Activated CD4-positive, CD25-positive, alpha-beta regulatory T cell treated with anti-CD3 and anti-CD28 coated beads, Interleukin-2, amount 50 U/mL, for 16 hours (primary cell): ENCODE data around the gene SPRED1.

Source experiments
- DNase-seq: peaks from one replicate; pipeline ENCODE4 v3.0.0-alpha.2; 2020; ENCODE audit warnings: low read depth, low spot score

Gene SPRED1

GRCh38 chr15:38354315-38354929 is 101.8 kb downstream of the SPRED1 start:
- peak; percentile 10 for DNase-seq

GRCh38 chr15:38362355-38362754 is 109.7 kb downstream of the SPRED1 start:
- no peak for DNase-seq

DNA sequence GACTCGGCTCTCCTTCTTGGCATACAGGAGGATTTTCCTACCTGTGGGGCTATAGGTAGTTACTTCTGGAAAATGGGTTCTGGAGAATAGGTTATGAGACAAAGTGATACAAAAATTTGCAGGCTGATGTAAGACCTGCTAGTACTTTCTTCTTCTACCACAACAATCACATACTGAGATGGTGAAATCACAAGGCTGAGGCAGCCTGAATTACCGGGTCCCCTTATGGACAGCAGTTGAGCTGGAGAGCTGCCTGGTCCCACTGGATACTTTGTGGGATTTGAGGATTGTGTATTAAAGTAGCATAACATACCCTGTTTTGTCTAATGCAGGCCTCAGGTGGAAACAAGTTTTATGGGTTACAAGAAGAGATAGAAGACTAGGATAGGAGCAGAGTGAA is 114.8 kb downstream of the SPRED1 start:
- no peak for DNase-seq

DNA sequence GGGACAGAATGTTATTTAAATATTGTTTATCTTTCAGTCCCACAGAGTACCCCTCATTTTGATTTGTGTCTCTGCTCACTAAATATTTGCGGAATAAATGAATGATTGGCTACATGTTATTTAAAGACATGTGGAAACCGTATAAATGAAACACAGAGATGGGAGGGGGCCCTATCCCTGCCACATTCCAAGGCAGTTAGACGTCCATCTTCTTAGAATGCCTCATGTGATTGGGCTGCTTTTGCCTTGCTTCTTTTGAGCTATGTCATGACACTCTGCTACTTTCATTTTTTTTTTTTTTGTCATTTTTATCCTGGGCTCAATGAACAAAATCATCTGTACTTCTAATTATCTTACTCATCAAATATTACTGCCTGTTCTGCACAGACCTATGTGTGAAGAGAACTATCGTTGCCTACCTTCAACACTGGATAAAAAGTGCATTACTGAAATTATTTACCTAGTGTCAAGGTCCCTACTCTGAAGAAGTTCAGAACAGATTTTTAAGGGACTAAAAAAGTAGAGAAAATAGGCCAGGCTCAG is 117.4 kb downstream of the SPRED1 start:
- DNase-seq: no peak

- DNase-seq: no peak
These were observed 120.4 kb downstream of the SPRED1 start for GRCh38 chr15:38373016-38373415.

DNA sequence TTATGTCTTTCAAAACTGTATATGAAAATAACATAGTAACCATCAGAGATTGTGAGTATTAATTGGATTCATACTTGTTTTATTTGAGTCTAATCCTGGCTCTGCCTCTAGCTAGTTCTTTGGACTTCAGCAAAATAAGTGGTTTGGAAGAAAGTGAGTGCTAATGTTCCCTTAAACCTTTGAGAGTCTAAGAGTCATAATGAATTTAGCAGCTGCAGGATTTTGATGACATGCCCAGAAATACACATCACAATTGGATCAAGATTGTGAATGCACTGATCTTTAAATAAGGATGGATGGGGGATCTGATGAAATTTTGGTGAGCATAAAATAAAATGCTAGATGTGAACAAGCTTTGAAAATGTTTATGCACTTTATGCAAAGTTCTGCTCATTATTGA is 121.4 kb downstream of the SPRED1 start:
- no peak for DNase-seq

DNA sequence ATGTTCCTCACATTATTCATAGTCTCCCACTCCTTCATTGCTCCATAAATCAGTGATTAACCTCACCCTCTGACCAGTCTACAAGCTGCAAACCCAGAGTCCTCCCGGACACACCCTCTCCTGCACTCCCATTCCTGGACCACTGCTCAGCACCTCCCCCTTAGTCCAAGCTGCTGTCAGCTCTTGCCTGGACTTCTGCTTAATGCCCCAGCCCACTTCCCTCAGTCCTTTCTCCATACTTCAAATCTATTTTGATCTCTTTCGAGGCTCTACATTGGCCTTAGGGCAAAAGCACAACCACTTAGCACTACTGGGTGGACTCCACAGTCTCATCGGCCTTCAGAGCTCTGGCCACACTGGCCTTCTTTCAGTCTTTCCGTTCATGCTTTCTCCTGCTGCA is 121.9 kb downstream of the SPRED1 start:
- no peak for DNase-seq

- no peak for DNase-seq
These were observed 123.4 kb downstream of the SPRED1 start for GRCh38 chr15:38376081-38376480.

GRCh38 chr15:38377636-38378035 is 125.0 kb downstream of the SPRED1 start:
- DNase-seq: no peak

DNA sequence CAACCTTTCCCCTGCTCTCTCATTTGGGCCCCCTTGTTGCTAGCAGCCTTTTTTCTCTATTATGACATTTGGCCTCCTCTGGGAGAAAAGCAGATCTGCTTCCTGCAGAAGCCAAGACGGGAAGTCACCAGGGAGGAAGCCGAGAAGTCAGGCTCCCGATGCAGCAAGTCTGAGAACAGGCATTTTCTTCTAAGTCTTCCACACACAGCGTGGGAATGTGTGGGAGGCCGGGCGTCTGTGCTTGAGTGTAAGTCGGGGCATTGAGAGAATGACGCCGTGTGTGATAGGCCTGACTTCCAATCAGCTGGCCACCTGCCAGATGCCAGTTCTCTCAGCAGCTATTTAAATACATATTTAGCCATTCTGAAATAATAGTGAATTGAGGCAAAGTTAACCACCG is 125.5 kb downstream of the SPRED1 start:
- DNase-seq: no peak

DNA sequence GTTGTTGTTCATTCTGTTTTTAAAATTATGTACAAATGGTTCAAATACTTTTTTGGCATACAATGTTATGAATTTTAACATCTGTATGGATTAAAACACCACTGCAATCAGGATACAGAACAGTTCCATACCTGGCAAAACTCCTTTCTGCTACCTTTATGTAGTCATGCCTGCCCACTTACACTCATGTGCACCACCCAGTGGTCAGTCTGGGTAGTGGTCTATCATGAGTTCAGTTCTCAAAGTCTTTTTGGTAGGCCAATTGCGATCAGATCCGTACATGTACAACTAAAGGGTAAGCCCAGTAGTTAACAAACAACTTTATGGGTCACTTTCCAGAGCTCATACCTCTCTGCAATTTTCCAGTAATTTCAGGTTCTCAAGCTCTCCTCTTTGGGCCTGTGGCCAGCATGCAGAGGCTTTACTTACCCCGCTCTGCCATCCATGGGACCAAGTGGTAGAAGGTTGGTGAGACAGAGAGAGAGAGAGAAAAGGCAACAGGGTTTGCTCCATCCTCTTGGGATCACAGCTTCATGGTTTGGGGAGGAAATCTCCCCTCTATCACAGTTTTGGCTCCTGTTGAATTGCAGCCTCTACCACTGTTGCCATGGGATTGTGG is 137.4 kb downstream of the SPRED1 start:
- DNase-seq: peak; percentile 8

- DNase-seq: no peak
These were observed 138.6 kb downstream of the SPRED1 start for GRCh38 chr15:38391191-38391590.

DNA sequence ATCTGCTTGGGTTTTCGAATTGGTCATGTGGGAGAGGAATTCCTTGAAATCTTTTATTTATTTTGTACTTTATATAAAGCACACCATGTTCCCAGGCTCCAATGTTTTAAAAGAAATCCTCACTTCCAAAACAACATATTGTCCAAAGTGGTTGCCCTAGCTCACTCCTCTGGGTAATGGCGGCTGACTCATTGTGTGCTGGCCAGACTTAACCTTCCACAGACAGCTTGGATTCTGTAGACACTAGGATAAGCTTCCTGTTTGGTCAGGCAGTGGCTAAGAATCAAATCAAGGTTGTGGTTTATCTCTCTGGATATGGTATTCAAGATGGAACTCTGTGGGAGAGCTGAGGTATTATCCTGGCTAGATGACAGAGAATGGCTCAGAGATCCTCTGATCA is 145.5 kb downstream of the SPRED1 start:
- no peak for DNase-seq

GRCh38 chr15:38401106-38401505 is 148.5 kb downstream of the SPRED1 start:
- no peak for DNase-seq

- no peak for DNase-seq
These were observed 149.1 kb downstream of the SPRED1 start for GRCh38 chr15:38401701-38402100.

DNA sequence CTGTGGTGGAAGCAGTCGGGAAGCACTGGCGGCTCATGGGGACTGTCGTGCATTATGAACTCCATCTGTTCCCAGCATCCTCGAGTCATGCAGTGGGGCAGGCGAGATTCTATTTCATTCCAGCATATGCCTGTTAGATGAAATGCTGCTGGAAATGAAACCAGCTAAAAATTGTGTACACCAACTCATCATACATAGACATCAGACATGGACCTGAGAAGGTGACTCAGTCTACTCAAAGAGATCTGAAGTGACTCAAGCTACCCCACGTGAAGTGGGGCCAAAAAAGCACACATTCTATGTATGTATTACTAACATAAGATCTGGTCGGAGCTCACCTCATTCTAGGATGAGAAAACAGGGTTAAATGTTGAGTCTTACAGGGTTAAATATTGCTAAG is 153.8 kb downstream of the SPRED1 start:
- DNase-seq: no peak
